ENCODE results near the gene TUBA4A.

GRCh38 chr2:219205981-219206327 lies 47.8 kb downstream of the TUBA4A start:
- TF ChIP-seq CTCF (IDR thresholded peaks at IDR 0.05; ENCODE audit: insufficient read depth, low read depth, low read length) (no peak), EZH2 (IDR thresholded peaks at IDR 0.05; ENCODE audit: insufficient read depth, low read length) (no peak)

All from astrocyte (in vitro differentiated cells and primary cell).